WERI-Rb-1 (cell line): ENCODE measurements around the gene ZNF155.
A peak's percentile ranks its signal among the peaks of the same experiment; 100 is the strongest.

Source experiments
- DNase-seq: peaks from one replicate; pipeline ENCODE4 v3.0.0-alpha.2; 2020
- H3K27ac ChIP-seq: fragments of 250-450 bp; sonication (Bioruptor Pico); 2 replicates; pipeline ENCODE4 v1.5.1; 2020; ENCODE audit warnings: mild to moderate bottlenecking, moderate library complexity
- H3K27me3 ChIP-seq: fragments of 250-450 bp; sonication (Bioruptor Pico); 2 replicates; pipeline ENCODE4 v1.5.1; 2021; ENCODE audit warnings: mild to moderate bottlenecking, low read depth, moderate library complexity; ENCODE audit not compliant: insufficient read depth, severe bottlenecking
- H3K36me3 ChIP-seq: fragments of 250-450 bp; sonication (Bioruptor Pico); 2 replicates; pipeline ENCODE4 v1.5.1; 2020; ENCODE audit warnings: mild to moderate bottlenecking, moderate library complexity
- H3K4me3 ChIP-seq: 2 replicates; pipeline ENCODE4 v1.5.1; 2011; ENCODE audit warnings: low read depth, mild to moderate bottlenecking, control low read depth, low read length
- H3K9me3 ChIP-seq: fragments of 250-450 bp; sonication (Bioruptor Pico); 2 replicates; pipeline ENCODE4 v1.5.1; 2021; ENCODE audit warnings: mild to moderate bottlenecking, moderate library complexity; ENCODE audit not compliant: severe bottlenecking
- CTCF ChIP-seq: IDR thresholded peaks from 2 replicates; pipeline ENCODE4 v1.5.1; 2011; ENCODE audit warnings: low read depth, mild to moderate bottlenecking, control low read depth, inconsistent platforms, low read length

The ZNF155 gene

GRCh38 chr19:44002566-44003460 is 18.8 kb downstream of the ZNF155 start, which contains the start of gene ZNF230:
Gene ZNF230, plus strand, starts transcription at chr19:44002957. Its CDS starts 4,122 bp downstream, at chr19:44007079.
- H3K27me3 ChIP-seq: no peaks in the 10 kb centered on the region
- no peak for TF ChIP-seq CTCF
- no peaks in the 10 kb centered on the region for H3K9me3 ChIP-seq
- DNase-seq: peak; percentile 91
- H3K27ac ChIP-seq: peak within 1 kb of the TSS; percentile 80
- peaks cover 12% of the 10 kb centered on the region for H3K36me3 ChIP-seq
- peak within 1 kb of the TSS; percentile 98 for H3K4me3 ChIP-seq

DNA sequence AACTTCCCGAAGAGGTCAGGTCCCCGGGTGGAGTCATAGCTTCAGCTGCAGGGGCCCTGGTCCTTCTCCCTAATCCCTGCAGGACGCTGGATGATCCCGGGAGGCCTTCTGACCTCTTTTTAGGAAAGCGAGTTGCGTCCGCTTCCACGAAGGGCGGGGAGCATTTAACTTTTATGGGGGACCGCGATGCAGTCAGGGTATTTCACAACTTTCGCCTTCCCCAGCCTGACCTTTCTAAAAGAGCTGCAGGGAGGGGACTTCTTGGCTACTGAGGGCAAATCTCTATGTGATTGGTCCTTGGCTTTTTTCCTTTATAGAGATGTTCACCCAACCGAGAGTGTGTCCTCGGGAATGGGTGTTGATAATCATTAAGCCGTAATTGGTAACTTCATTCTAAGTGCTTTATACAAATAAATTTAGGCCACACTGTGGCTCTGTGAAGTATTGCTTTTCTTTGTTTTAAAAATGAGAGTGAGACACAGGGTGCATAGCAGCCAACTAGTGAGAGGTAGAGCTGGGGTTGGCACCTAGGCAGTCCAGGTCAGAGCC is 19.5 kb downstream of the ZNF155 start:
- no peak overlapping the region; the same call in 1 of the 2 replicates for H3K27ac ChIP-seq
- TF ChIP-seq CTCF: no peak
- no peaks in the 10 kb centered on the region for H3K27me3 ChIP-seq
- peak overlapping the region; percentile 98 for H3K4me3 ChIP-seq
- no peak for DNase-seq
- H3K9me3 ChIP-seq: no peaks in the 10 kb centered on the region
- H3K36me3 ChIP-seq: peaks cover 19% of the 10 kb centered on the region

GRCh38 chr19:44005973-44006372 is 22.0 kb downstream of the ZNF155 start:
- TF ChIP-seq CTCF: no peak
- Histone ChIP-seq H3K9me3 (peaks cover 9% of the 10 kb centered on the region), H3K27ac (no peak overlapping the region), H3K36me3 (peaks cover 43% of the 10 kb centered on the region), H3K4me3 (no peak overlapping the region), H3K27me3 (no peaks in the 10 kb centered on the region)
- no peak for DNase-seq

DNA sequence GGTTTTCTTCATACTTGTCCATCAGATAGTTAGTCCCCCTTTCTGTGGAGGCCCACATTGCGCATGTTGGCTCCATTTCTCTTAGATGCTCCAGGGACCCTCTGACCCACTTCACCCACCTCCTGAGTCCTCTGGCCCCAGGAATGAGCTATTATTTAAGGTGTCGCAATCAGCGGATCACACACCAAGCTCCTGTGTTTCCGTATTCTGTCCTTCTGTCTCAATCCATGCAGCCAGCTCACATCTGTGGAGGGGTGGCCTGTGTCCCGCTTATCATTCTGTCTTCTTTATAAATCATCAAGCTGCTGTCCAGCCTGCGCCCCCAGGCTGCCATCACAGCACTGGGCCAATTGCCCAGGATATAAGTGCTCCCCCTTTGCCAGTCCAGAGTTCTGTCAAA is 23.5 kb downstream of the ZNF155 start:
- no peak overlapping the region for H3K4me3 ChIP-seq
- DNase-seq: no peak
- peaks cover 9% of the 10 kb centered on the region for H3K9me3 ChIP-seq
- TF ChIP-seq CTCF: no peak
- no peaks in the 10 kb centered on the region for H3K27me3 ChIP-seq
- peaks cover 51% of the 10 kb centered on the region for H3K36me3 ChIP-seq
- H3K27ac ChIP-seq: no peak overlapping the region

DNA sequence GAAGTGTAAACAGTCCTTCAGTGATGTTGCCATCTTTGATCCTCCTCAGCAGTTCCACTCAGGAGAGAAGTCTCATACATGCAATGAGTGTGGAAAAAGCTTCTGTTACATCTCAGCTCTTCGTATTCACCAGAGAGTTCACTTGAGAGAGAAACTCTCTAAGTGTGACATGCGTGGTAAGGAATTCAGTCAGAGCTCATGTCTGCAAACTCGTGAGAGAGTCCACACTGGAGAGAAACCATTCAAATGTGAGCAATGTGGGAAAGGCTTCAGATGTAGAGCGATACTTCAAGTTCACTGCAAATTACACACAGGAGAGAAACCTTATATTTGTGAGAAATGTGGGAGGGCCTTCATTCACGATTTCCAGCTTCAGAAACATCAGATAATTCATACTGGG is 26.5 kb downstream of the ZNF155 start:
- DNase-seq: no peak
- Histone ChIP-seq H3K4me3 (no peak overlapping the region), H3K36me3 (peaks cover 51% of the 10 kb centered on the region), H3K27ac (no peak overlapping the region), H3K9me3 (peaks cover 9% of the 10 kb centered on the region), H3K27me3 (no peaks in the 10 kb centered on the region)
- no peak for TF ChIP-seq CTCF
